Esophagus muscularis mucosa (tissue), 3 donors: Measurements from ENCODE around the gene COPS8.

ENCODE experiments used
- CTCF ChIP-seq, 3 experiments: fragments of 200-600 bp in 2 of 3; fragments of 450-650 bp in 1 of 3; sonication (generic) in 2 of 3; IDR thresholded peaks; one replicate each; pipeline ENCODE4 v1.5.1; 2017 to 2019; ENCODE audit warnings: antibody characterized with exemption in 3 of 3, mild to moderate bottlenecking in 2 of 3, moderate library complexity in 1 of 3
- POLR2A ChIP-seq: fragments of 450-650 bp; IDR thresholded peaks from one replicate; pipeline ENCODE4 v1.6.1; 2017; ENCODE audit warnings: antibody characterized with exemption, moderate library complexity, mild to moderate bottlenecking, low read depth
- POLR2AphosphoS5 ChIP-seq, 2 donors: sonication (generic); formaldehyde crosslinking; IDR thresholded peaks; one replicate each; pipeline ENCODE4 v1.6.1; 2017; ENCODE audit warnings: antibody characterized with exemption in 2 of 2

- TF ChIP-seq CTCF (IDR thresholded peaks at IDR 0.05) (no peak), POLR2A (no peak), POLR2AphosphoS5 (IDR thresholded peaks at IDR 0.05) (no peak)
Measured at GRCh38 chr2:237121321-237121720, 35.6 kb downstream of the COPS8 start.
